Fibroblast of lung (primary cell): ENCODE data around the gene FILIP1L.

Experiments
- CTCF ChIP-seq, 2 donors: IDR thresholded peaks in 1 of 2; conservative IDR thresholded peaks in 1 of 2; 1 replicate in 1 of 2; 2 replicates in 1 of 2; pipeline ENCODE4 v1.5.1; 2011 to 2012; ENCODE audit warnings: low read length in 2 of 2, control low read depth in 1 of 2, inconsistent platforms in 1 of 2, low read depth in 1 of 2, mild to moderate bottlenecking in 1 of 2
- EZH2 ChIP-seq: IDR thresholded peaks from 2 replicates; pipeline ENCODE4 v1.5.1; 2012; ENCODE audit warnings: low read length, control low read depth, mild to moderate bottlenecking; ENCODE audit errors: missing control alignments

GRCh38 chr3:100099621-100100020, 14.7 kb downstream of the FILIP1L start:
- TF ChIP-seq CTCF (conservative IDR thresholded peaks at IDR 0.05 in 1 of 2, IDR thresholded peaks at IDR 0.05 in 1 of 2; ENCODE audit: low read depth in 1 of 2, low read length in 2 of 2) (no peak), EZH2 (no peak)
